HPDE6-E6E7 (cell line): ENCODE data around the gene UNC45A.

Source experiments
- DNase-seq: peaks from one replicate; pipeline ENCODE4 v3.0.0; 2011; ENCODE audit warnings: missing footprints; ENCODE audit errors: extremely low spot score

UNC45A gene

DNA sequence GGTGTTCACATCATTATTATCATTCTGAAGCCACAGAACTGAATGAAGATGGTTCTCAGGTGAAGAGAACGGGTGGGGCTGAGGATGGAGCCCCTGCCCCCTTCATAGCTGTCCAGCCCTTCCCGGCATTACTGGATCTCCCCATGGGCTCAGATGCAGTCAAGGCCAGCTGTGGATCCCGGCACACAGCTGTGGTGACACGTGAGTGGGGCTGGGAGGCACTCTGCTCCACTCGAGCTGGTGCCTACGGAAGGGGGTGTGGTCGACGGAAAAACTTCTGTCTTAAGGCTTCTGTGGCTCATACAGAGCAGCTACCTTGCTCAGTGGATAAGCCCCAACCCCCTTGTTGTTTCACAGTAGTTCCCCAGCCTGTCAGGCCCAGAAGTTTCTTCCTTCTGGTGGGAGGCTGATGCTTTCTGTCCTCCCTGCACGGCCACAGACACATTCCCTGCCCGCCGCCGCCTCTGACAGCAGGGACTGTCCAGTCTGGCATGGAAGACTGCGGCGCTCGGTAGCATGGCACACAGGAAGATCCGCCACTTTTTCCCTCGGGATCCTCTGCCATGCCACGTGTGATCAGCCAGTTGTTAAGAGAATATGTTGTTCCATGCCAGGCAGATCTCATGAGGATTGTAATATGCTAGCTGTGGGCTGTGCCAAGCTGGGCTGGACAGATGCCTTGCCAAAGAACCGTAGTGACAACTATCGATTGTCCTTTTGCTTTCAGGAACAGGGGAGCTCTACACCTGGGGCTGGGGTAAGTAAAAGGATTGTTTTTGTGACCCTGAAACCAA, 25.4 kb downstream of the UNC45A start:
- DNase-seq: no peak

DNA sequence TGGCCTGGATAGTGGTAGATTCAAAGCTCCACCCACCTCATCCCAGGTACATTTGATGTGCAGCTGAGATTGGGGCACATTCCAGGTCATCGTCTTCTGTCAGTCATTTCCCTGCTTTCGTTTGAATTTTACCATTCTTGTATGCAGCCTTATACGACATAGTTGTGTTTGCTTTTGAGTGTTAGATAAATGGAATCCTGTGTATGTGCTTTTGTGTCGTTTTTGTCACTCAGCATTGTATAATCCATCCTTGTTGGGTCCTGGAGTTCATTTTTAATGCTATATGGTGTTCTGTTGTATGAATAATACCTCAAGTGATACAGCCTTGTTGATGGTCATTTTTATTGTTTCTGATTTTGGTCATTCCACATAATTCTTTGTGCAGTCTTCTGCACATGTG, 26.9 kb downstream of the UNC45A start:
- no peak for DNase-seq

DNA sequence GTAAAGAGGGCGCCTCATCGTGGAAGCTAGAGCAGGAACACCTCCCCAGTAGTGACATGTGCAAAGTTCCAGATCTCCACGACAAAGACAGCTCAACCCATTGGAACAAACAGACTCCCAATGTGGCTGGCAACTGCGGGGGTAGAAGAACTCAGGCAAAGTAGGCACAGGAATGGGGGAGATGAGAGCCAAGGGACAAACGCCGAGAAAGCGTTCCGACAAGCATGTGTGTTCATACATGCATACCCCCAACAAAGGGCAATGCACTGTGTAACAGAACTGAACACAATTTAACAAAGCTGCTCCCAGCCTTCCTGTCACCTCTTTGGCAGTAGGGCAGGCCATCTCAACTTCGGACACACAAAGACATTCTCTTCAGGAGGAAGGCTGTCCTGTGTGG, 31.2 kb downstream of the UNC45A start:
- DNase-seq: no peak

DNA sequence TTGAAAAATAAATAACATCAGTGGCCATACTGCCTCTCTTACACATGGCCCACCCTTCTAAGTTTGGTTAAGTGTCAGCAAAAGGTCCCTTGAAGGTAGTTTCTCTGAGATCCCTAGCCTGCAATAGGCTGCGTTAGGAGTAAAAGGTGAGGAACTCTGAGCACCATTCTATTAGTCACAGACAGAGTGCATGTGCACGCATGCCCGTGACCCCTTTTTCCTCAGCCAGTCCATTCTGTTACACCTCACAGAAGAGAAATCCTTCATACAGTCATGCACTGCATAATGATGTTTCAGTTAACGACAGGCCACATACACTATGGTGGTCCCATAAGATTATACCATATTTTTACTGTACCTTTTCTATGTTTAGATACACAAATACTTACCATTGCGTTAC, 32.1 kb downstream of the UNC45A start:
- peak; percentile 32 for DNase-seq

DNA sequence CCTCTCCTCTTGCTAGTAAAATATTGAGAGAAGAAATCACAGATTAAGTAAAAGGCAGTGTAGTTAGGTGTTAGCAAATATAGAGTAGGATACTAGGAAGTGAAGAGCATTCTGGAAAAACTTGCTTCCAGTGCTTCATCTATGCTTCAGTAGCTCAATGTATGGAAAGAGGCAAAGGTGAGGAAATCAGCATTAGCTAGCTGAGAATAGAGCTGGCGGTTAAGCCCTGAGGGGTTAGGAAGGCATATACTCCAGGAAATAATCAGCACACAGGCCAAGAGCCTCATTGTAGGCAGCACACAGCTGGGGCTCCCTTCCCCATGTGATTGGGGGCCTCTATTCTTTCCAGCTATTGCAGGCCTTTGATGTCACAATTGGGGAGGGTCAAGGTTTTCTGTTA, 33.3 kb downstream of the UNC45A start:
- no peak for DNase-seq

DNA sequence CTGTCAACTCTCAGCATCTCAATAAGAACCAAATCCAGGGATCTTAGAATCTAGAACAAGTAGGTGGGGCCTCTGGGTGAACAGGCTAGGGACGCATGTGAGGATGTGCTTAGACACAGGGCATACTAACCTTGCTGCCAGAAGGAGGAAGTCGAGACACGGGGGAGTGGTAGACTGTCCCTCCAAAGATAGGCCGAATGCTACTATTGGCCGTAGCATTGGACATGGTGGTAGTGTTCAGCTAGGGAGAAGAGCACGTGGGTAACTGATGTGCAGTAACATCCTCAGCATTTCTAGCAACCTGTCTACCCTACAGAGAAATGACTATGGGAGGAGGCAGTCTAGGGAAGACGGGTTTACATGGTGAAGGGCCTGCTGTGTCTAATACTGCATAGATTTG, 35.2 kb downstream of the UNC45A start:
- DNase-seq: no peak

DNA sequence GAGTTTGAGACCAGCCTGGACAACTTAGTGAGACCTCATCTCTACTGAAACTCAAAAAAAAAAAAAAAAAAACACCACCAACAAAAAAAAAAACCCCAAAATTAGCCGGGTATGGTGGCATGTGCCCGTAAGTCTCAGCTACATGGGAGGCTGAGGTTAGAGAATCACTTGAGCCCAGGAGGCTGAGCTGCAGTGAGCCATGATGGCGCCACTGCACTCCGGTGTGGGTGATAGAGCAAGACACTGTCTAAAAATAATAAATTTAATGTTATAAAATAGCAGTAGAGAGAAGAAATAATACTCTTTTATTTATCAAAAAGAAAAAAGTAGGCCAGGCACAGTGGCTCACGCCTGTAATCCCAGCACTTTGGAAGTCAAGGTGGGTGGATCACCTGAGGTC, 37.0 kb downstream of the UNC45A start:
- no peak for DNase-seq

DNA sequence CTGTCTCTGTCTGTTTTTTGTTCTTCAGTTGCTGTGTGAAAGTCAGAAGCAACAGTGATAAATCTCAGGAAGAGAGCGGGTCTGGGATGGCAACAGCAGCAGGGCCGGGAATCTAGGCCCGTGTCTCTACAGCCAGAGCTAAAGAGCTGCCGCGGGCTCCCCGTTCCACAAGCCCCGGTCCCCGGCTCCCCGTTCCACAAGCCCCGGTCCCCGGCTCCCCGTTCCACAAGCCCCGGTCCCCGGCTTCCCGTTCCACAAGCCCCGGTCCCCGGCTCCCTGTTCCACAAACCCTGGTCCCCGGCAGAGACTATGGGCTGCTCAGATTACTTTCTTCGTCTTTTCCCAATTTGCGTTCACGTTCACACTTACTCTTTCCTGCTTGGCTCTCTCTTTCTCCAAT, 39.1 kb downstream of the UNC45A start:
- DNase-seq: no peak

DNA sequence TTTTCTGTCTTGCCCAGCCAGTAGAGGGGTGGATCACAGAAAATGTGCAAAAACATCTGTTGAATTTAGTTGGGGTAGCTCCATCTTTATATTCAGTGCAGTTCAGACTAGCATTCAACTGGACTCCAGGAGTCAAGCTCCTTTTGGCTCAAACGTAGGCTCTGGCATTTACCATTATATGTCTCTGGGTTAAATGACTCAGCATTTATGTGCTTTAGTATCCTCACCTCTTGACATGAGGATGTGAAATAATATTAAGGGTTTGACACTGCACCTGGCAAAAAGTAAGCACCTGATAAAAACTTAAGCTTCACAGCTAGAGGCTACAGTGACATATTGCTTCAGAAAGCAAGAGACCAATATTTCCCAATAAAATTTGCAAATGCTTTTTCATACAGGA, 44.5 kb downstream of the UNC45A start:
- no peak for DNase-seq

DNA sequence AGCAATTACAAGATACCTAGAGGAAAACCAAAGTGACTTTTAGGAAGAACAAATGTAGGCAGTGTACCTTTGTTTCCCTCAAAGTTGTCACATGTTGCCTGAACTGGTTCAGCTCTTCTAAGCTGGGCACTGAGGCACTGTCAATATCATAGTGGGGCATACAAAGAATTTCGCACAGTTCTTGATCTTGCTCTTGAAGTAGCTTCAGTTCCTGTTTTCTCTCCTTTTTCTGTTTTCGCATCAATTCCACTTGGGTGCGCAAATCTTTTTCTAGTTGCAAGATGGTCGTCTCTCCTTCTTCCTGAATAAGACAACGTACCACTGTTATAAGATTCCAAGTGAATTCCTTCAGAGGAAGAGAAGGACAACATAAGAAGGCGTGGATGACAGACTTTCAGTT, 46.6 kb downstream of the UNC45A start:
- no peak for DNase-seq

DNA sequence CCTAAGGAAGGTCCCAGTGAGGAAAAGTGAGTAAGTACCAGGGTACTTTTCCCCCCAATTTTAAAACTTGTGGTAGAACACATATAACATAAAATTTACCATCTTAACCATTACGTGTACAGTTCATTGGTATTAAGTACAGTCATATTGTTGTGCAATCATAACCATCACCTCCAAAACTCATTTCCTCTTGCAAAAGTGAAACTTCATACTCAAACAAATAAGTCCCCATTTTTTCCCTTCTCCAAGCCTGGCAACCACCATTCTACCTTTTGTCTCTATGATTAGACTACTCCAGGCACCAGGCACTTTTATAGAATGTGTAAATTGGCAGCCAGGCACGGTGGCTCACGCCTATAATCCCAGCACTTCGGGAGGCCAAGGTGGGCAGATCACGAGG, 47.0 kb downstream of the UNC45A start:
- no peak for DNase-seq

DNA sequence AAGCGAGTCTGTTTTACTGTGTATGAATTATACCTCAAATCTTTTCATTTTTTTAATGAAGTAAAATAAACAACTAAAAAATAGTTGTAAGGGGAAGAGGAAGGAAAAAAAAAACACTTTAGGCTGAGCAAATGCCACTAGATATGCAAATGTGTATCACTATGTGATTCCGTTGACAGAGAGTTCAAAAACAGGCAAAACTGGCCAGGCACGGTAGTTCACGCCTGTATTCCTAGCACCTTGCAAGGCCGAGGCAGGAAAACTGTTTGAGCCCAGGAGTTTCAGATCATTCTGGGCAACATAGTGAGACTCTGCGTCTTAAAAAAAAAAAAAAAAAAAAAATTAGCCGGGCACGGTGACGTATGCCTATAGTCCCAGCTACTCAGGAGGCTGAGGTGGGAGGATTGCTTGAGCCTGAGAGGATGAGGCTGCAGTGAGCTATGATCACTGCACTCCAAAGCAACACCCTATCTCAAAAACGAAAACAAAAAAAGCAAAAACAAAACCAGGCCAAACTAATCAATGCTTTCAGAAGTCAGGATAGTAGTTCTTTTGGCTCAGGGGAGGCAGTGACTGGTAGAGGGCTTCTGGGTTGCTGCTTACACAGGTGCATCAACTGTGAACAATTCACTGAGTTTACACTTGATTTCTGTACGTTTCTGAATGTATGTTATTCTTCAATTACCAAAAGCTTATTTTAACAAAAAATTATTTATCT, 51.9 kb downstream of the UNC45A start:
- no peak for DNase-seq

DNA sequence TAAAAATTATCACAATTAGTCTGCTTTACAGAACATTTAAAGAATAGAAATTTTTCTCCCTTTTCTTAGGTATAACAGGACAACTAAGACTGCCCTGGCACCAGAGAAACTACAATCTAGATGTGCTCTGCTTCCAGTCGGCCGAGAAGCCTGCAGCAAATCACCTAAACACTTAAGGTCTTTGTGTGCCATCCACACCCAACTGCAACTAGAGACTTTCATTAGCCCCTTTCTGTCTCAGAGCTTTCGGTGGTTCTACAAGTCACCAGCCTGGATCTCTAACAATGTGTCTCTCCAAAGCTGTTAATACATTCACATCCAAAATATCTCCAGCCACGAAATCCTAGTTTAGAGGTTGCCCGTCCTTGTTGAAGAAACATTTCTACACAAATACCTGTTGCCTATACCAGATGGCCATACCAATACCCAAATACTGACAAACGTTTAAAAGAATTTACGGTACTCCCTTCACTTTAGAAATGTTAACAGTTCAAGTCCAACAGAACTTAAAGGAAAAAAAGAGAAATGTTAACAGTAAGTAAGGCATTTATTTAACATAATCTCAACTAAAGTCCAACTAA, 52.6 kb downstream of the UNC45A start:
- no peak for DNase-seq

DNA sequence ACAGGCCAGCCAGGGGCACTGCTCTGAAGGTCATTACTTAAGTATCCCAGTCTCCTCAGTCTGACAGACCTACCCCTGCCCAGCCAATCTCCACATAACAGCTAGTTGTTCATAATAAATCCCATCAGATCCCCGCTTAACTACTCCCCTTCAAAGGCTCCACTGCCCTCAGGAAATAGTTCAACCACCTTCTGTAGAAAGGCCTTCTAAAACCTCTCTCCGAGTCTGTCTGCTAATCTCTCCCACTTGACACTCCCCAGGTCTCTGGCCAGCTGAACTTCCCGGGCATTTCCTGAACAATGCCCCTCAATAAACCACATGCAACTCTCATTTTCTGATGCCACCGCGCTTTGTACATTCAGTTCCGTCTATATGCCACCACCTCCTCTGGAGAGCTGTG, 53.2 kb downstream of the UNC45A start:
- no peak for DNase-seq

DNA sequence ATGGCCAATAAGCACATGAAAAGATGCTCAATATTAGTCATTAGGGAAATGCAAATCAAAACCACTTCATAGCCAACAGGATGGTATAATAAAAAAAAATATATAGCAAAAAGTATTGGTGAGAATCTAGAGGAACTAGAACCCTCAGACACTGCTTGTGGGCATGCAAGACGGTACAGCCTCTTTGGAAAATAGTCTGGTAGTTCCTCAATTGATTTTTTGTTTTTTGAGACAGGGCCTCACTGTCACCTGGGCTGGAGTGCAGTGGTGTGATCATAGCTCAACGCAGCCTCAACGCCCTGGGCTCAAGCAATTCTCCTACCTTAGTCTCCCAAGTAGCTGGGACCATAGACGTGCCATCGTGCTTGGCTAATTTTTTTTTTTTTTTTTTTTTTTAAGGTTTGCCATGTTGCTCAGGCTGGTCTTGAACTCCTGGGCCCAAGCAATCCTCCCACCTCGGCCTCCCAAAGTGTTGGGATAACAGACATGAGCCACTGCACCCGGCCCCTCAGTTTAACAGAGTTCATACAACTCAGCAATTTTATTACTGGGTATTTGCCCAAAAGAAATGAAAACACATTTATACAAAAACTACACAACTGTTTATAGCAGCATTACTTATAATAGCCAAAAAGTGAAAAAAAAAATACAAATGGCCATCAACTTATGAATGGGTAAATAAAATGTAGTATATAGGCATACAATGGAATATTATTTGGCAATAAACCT, 54.1 kb downstream of the UNC45A start:
- DNase-seq: no peak

DNA sequence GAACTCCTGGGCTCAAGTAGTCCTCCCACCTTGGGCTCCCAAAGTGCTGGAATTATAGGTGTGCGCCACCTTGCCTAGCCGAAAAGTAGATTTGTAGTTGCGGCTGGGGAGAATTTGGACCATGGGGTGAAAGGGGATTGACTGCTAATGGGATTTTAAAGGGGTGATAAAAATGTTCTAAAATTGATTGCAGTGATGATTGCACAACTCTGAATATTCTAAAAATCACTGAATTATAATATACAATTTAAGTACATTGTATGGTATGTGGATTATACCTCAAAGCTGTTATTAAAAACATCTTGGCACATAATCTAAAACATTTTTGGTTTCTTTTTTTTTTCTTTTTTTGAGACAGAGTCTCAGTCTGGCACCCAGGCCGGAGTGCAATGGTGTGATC, 55.4 kb downstream of the UNC45A start:
- no peak for DNase-seq

DNA sequence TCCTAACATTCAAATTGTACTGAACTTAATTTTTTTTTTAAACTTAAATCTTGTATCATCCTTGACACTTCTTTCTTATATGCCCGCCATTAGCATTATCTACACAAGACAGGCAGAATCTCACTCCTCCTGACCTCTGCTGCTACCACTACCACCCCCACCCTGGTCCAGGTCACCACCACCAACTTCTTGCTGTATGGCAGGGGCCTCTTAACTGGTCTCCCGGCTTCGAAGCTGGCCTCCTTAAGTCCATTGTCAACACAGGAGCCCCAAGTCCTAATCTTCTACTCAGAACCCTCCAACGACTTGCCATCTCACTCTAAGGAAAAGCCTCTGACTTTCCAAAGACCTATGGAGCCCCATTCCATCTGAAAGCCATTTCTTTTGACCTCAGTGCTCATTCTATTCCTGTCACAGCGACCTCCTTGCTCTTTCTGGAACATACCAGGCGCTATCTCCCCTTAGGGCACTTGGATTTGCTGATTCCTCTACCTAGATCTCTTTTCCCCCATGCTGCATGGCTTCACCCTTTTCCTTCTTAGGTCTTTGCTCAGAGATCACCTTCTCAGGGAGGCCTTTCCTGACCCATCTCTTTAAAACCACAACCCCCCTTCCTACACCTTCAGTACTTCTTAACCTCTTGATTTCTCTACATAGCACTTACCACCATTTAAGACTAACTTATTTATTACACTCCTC, 56.7 kb downstream of the UNC45A start:
- DNase-seq: no peak

DNA sequence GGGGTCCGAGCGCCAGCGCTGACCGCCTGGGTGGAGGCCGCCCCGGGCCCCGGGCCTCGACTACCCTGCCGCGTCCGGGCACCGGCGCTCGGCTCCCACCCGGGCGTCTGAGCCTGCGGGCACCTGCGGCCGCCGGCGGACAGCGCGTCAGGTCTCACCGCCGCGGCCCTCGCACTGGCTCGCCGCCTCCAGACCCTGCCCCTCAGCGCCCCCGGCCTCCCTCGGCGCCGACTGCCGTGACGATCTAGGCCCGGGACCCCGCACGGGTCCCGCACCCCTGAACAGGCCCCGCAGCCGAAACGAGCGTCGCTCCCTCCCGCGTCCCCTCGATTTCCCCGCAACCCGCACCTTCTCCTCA, 59.0 kb downstream of the UNC45A start:
- peak; percentile 16 for DNase-seq

DNA sequence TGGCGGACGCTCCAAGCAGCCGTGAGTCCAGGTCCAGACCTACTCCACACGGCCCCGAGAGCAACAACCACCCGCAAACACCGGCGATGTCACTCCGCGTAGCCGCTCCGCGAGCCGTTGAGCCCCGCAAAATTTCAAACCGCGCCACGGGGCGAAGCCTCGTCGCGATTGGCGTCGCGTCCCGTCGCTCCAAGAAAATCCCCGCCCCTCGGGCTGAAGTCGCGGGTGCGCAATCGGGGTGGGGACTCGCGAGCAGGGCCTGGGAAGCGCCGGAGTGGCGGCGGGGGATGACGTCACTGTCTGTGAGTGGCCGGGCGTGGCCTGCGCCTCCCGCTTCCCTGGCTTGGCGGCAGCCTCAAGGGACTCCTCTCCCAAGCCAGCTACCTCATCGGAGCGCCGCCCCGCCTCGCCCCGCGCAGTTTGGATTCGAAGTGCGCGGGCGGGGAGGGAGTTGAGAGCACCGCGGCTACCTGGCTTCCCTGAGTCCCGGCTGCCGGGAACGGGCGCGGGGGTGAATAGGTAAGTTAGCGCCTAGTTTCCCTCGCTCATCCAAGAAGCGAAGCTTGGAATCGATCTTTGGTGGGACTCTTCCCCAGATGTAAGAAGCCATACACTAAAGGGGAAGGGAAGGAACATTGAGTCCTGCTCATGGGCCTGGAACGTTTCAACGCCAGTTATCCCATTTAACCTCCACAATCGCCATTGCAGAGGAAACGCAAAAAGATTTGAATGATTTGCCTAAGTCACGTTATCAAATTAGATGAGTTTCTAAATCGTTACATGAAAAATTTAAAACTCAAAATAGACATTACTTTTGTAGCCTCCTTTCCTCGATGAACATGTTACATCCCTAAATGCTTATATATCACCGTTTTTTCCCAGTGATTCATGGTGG, 59.6 kb downstream of the UNC45A start, which contains the start of gene PRC1:
Gene PRC1, minus strand, starts transcription at position 119 of the 895 bp plus-strand sequence. Its CDS starts 118 bp downstream, at position 1.
- DNase-seq: peak; percentile 98

DNA sequence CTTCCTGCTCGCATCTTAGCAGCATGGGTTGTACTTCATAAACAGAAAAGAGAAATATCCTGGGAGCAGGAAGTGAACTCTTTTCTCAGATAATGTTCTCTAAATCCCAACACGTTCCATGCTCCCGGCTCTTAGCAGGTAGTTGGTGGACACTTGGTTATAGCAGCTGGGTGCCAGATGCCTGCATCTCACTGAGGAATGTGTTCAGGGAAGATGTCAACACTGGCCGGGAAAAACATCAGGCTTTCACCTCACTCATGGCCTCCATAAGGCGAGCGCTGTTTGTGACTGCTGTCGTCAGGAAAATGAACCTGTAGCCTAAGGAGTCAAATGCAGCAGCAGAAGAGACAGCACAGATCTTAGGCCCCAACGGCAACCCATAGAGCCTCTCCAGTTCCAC, 63.7 kb downstream of the UNC45A start:
- DNase-seq: no peak

DNA sequence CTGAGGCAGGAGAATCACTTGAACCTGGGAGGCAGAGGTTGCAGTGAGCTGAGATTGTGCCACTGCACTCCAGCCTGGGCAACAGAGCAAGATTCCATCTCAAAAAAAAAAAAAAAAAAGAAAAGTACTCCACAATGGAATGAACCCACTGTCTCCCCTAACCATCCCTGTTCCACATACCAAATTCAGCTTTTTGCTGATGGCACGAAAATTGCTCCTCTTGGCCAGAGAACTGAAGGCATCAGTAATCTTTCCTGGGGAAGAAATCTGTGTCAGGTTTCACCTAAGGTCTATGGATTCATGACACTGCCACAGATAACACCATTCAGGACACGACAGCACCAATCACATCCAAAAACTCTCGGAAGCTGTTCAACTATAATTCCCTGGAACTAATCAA, 66.1 kb downstream of the UNC45A start:
- DNase-seq: no peak
